Kidney epithelial cell (primary cell): ENCODE data around the gene ZNF93. TPM values are rescaled to one million over a fixed set of nuclear protein-coding genes. Genes with fewer than 3 reads are reported as not detected.
"Not testable (repeated sequence)": the region's sequence is repeated elsewhere in the genome, so short reads cannot be mapped to it uniquely, and the experiment has no call there.

ENCODE experiments used
- DNase-seq: peaks from one replicate; pipeline ENCODE4 v3.0.0-alpha.2; 2010; ENCODE audit warnings: low read depth
- H3K27me3 ChIP-seq: 2 replicates; pipeline ENCODE4 v1.6.0; 2011; ENCODE audit warnings: low read length; ENCODE audit not compliant: control insufficient read depth, insufficient read depth
- H3K36me3 ChIP-seq: 2 replicates; pipeline ENCODE4 v1.5.1; 2011; ENCODE audit warnings: low read length; ENCODE audit not compliant: control insufficient read depth, insufficient read depth
- H3K4me3 ChIP-seq: 2 replicates; pipeline ENCODE4 v1.5.1; 2011; ENCODE audit warnings: low read depth, mild to moderate bottlenecking, control low read depth, low read length
- total RNA-seq: library from RNA; depleted of rRNA; stranded (reverse); fragments of >200 nt; gene quantifications from 2 replicates; pipeline ENCODE4 v1.2.3, GENCODE V29; 2015
- TF ChIP-seq, protein P1 (sequence below): IDR thresholded peaks from 2 replicates; pipeline ENCODE4 v1.5.1; 2011; ENCODE audit warnings: mild to moderate bottlenecking, moderate library complexity, low read length, control low read depth, inconsistent platforms; ENCODE audit not compliant: insufficient read depth, poor library complexity, severe bottlenecking

ZNF93 gene
- 4.9 and 9.2 TPM in 2 replicates for total RNA-seq

DNA sequence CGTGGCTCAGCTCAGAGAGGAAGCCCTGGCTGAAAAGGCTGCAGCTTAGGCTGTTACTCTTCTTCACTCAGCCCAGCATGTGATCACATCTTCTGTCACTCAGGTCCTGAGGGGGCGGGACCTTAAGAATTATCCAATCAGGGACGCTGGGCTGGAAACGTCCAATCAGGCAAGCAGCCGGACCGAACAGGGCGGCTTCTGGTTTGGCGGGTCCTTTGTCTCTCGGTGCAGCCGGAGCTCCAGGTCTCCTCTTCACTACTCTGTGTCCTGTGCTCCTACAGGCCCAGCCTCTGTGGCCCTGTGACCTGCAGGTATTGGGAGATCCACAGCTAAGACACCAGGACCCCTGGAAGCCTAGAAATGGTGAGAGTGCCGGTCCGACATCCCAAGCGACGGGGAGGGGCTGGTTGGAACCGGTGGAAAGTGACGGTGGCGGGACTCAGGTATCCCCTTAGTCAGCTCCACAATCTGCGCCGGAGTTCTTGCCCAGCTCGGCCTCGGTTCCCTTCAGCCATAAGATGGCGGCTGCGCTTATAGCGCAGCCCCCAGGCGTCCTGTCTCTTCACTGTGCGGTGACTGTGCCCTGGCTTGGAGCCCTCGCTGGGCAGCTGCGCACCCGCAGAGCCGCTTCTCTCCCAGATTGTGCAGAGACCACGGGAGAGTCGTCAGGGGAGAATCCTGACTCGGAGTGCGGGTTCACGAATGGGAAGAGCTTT lies at the start of gene ZNF93:
Gene ZNF93, plus strand, starts transcription at position 218 of the 716 bp plus-strand sequence. Its CDS starts 143 bp downstream, at position 361.
- no peaks in the 10 kb centered on the region for H3K36me3 ChIP-seq
- no peaks in the 10 kb centered on the region for H3K27me3 ChIP-seq
- peak; percentile 88 for DNase-seq
- H3K4me3 ChIP-seq, result peak within 1 kb of the TSS; percentile 78
- TF ChIP-seq, protein P1, sequence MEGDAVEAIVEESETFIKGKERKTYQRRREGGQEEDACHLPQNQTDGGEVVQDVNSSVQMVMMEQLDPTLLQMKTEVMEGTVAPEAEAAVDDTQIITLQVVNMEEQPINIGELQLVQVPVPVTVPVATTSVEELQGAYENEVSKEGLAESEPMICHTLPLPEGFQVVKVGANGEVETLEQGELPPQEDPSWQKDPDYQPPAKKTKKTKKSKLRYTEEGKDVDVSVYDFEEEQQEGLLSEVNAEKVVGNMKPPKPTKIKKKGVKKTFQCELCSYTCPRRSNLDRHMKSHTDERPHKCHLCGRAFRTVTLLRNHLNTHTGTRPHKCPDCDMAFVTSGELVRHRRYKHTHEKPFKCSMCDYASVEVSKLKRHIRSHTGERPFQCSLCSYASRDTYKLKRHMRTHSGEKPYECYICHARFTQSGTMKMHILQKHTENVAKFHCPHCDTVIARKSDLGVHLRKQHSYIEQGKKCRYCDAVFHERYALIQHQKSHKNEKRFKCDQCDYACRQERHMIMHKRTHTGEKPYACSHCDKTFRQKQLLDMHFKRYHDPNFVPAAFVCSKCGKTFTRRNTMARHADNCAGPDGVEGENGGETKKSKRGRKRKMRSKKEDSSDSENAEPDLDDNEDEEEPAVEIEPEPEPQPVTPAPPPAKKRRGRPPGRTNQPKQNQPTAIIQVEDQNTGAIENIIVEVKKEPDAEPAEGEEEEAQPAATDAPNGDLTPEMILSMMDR, result no peak

DNA sequence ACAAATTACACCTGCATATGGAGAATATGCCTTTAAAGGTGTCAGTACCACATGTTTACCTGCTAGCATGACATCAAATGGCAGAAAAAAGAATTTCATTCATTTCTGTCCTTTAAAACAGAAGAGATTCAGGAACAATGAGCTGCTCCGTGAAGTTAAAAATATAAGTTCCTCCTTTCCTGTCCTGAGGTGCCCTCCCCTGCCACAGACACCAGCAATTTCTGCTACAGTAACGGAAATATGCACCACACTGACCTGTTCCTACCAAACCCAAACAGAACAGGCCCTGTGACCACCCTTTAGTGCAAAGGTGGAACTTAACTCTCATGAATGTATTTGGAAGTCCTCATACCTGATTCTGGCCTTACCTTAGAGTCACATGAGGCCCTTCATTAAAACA lies 49.0 kb upstream of the ZNF93 start:
- not testable (repeated sequence) for H3K36me3 ChIP-seq, H3K27me3 ChIP-seq, DNase-seq, H3K4me3 ChIP-seq

DNA sequence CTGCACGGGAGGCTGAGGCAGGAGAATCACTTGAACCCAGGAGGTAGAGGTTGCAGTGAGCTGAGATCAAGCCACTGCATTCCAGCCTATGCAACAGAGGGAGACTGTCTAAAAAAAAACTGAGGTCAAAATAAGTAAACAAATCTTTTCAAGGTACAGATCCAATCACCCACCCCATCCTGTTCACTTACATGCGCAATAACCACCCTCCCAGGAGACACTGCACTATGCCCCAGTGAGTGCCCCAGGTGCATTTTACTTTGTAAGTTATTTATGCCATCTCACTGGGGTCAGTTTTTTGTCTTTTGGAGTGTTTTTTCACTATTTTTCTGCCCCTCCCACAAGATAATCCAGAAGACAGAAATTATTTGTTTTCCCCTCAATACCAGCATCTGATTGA lies 42.0 kb upstream of the ZNF93 start:
- Histone ChIP-seq H3K27me3 (no peaks in the 10 kb centered on the region), H3K36me3 (no peaks in the 10 kb centered on the region), H3K4me3 (no peak overlapping the region)
- DNase-seq, result no peak
- TF ChIP-seq, protein P1, result no peak

DNA sequence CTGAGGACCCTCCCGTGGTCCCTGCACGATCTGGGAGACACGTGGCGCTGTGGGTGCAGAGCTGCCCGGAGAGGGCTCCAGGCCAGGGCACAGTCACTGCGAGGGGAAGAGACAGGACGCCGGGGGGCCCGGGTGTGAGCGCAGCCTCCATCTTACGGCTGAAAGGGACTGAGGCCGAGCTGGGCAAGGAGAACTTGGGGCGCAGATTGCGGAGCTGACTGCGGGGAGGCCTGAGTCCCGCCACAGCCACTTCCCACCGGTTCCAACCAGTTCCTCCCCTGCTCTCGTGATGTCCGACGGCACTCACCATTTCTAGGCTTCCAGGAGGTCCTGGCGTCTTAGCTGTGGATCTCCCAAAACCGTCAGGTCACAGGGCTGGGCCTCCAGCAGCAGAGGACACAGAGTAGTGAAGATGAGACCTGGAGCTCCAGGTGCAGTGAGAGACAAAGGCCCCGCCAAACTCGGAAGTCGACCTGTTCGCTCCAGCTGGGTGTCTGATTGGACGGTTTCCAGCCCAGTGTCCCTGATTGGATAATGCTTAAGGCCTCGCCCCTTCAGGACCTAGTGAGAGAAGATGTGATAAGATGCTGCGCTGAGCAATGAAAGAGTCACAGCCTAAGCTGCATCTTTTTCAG lies 39.9 kb upstream of the ZNF93 start:
- no peaks in the 10 kb centered on the region for H3K36me3 ChIP-seq
- H3K27me3 ChIP-seq, result no peaks in the 10 kb centered on the region
- TF ChIP-seq, protein P1, result no peak
- no peak for DNase-seq
- no peak overlapping the region for H3K4me3 ChIP-seq

DNA sequence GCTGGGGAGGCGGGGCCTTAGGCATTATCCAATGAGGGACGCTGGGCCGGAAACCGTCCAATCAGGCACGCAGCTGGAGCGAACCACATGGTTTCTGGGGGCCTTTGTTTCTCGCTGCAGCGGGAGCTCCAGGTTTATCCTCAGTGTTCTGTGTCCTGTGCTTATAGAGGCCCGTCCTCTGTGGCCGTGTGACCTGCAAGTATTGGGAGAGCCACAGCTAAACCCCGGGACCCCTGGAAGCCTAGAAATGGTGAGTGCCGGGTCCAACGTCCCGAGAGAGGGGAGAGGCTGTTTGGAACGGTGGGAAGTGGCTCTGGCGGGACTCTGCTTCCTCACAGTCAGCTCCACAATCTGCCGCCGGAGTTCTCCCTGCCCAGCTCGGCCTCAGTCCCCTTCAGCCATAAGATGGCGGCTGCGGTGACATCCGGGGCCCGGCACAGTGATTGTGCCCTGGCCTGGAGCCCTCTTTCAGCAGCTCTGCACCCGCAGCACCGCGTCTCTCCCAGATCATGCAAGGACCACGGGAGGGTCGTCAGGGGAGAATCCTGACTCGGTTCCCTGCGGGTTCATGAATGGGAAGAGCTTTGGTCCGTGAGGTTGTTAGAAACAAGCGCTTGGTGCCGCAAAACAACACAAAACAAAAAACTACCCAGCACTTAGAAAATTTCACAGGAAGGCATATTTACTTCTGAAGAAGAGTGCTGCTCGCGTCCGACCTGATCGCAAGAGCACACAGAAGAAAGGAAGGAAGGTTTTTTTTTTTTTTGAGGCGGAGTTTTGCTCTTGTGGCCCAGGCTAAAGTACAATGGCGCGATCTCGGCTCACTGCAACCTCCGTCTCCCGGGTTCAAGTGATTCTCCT lies 34.8 kb upstream of the ZNF93 start, which contains the start of gene ZNF253:
Gene ZNF253, plus strand, starts transcription at position 133 of the 861 bp plus-strand sequence. Its CDS starts 115 bp downstream, at position 248.
- H3K27me3 ChIP-seq, result no peaks in the 10 kb centered on the region
- no peaks in the 10 kb centered on the region for H3K36me3 ChIP-seq
- peak; percentile 79 for DNase-seq
- H3K4me3 ChIP-seq, result peak within 1 kb of the TSS; percentile 96
- TF ChIP-seq, protein P1, result no peak
